Mucosa of gallbladder (tissue), 1 donor: ENCODE results near the gene OSGIN1. TPM values are rescaled to one million over a fixed set of nuclear protein-coding genes. Genes with fewer than 3 reads are reported as not detected.
A peak's percentile ranks its signal among the peaks of the same experiment; 100 is the strongest.

Source experiments
- DNase-seq: peaks from one replicate; pipeline ENCODE4 v3.0.0-alpha.2; 2020; ENCODE audit warnings: low spot score
- total RNA-seq: library from RNA; stranded (reverse); gene quantifications from one replicate; pipeline ENCODE4 v1.2.1, GENCODE V29; 2021
- donor health status: DM: no; HTN: no; CAD: no.

The OSGIN1 gene
- total RNA-seq, 1 donor from 2014 or later = 22.4 TPM

GRCh38 chr16:83972256-83973008 is 19.4 kb downstream of the OSGIN1 start:
- no peak for DNase-seq

- DNase-seq = no peak
Measured at GRCh38 chr16:83973077-83973476, 20.0 kb downstream of the OSGIN1 start.

GRCh38 chr16:83973581-83974385 is 20.7 kb downstream of the OSGIN1 start:
- DNase-seq = no peak

GRCh38 chr16:83974475-83974874 is 21.4 kb downstream of the OSGIN1 start:
- DNase-seq = no peak

GRCh38 chr16:83975590-83976260 is 22.7 kb downstream of the OSGIN1 start:
- DNase-seq = no peak

GRCh38 chr16:83977056-83977815 is 24.2 kb downstream of the OSGIN1 start:
- no peak for DNase-seq

GRCh38 chr16:83978401-83978904 is 25.4 kb downstream of the OSGIN1 start:
- DNase-seq = no peak

GRCh38 chr16:83979441-83979840 is 26.4 kb downstream of the OSGIN1 start:
- no peak for DNase-seq

GRCh38 chr16:83980794-83981193 is 27.8 kb downstream of the OSGIN1 start:
- DNase-seq = no peak

- no peak for DNase-seq
Measured at GRCh38 chr16:83981799-83982198, 28.8 kb downstream of the OSGIN1 start.

GRCh38 chr16:83983491-83983890 is 30.5 kb downstream of the OSGIN1 start:
- DNase-seq = no peak

- no peak for DNase-seq
Measured at GRCh38 chr16:83989300-83989699, 36.3 kb downstream of the OSGIN1 start.

GRCh38 chr16:83990492-83990891 is 37.5 kb downstream of the OSGIN1 start:
- no peak for DNase-seq

- peak; percentile 44 for DNase-seq
Measured at GRCh38 chr16:83992624-83993023, 39.6 kb downstream of the OSGIN1 start.

- DNase-seq = no peak
Measured at GRCh38 chr16:83994087-83994486, 41.0 kb downstream of the OSGIN1 start.

- DNase-seq = no peak
Measured at GRCh38 chr16:83994703-83995102, 41.7 kb downstream of the OSGIN1 start.

GRCh38 chr16:83995754-83996153 is 42.7 kb downstream of the OSGIN1 start:
- no peak for DNase-seq

GRCh38 chr16:83996481-83997252 is 43.6 kb downstream of the OSGIN1 start:
- DNase-seq = no peak

GRCh38 chr16:83998091-83998490 is 45.1 kb downstream of the OSGIN1 start:
- DNase-seq = no peak

- no peak for DNase-seq
Measured at GRCh38 chr16:84000989-84001642, 48.1 kb downstream of the OSGIN1 start.
